Right lobe of liver (tissue), 6 donors: ENCODE data around the gene STK32B. TPM values are rescaled to one million over a fixed set of nuclear protein-coding genes. Genes with fewer than 3 reads are reported as not detected.

Source experiments
- ATAC-seq, 4 donors: fragments of 200-7000 bp; cut with Tn5 transposase; one replicate each; pipeline ENCODE4 v1.9.1; 2020; ENCODE audit warnings: mild to moderate bottlenecking in 4 of 4, moderate library complexity in 4 of 4
- DNase-seq, 3 donors: peaks; one replicate each; pipeline ENCODE4 v3.0.0-alpha.2; 2020
- H3K27ac ChIP-seq, 3 donors: fragments of 200-600 bp; one replicate each; pipeline ENCODE4 v1.8.0; 2022
- H3K27me3 ChIP-seq, 2 donors: fragments of 200-600 bp; one replicate each; pipeline ENCODE4 v1.8.0; 2022
- H3K36me3 ChIP-seq, 4 donors: fragments of 200-600 bp; sonication (generic) in 1 of 4; one replicate each; pipeline versions ENCODE4 v1.5.1 to v1.8.0; 2017 to 2022; ENCODE audit warnings: control low read depth in 1 of 4
- H3K4me1 ChIP-seq, 4 donors: fragments of 200-600 bp; sonication (generic) in 1 of 4; one replicate each; pipeline versions ENCODE4 v1.5.1 to v1.8.0; 2017 to 2022; ENCODE audit warnings: control low read depth in 1 of 4
- H3K4me3 ChIP-seq, 3 donors: fragments of 200-600 bp; one replicate each; pipeline ENCODE4 v1.8.0; 2022
- H3K9me3 ChIP-seq, 4 donors: fragments of 200-600 bp; sonication (generic) in 1 of 4; one replicate each; pipeline versions ENCODE4 v1.5.1 to v1.8.0; 2017 to 2022; ENCODE audit warnings: control low read depth in 1 of 4
- POLR2A ChIP-seq: fragments of 450-650 bp; IDR thresholded peaks from one replicate; pipeline ENCODE4 v1.6.1; 2017; ENCODE audit warnings: antibody characterized with exemption, mild to moderate bottlenecking
- WGBS: methylation state at CpG from one replicate; pipeline ENCODE4 v1.1.6; 2018; ENCODE audit warnings: low coverage, low lambda C conversion rate; ENCODE audit not compliant: insufficient coverage; ENCODE audit errors: missing lambda C conversion rate; 5-methylcytosine and 5-hydroxymethylcytosine counted together
- intact Hi-C, 2 donors: fragments of 100-400 bp; cut with DNase I; formaldehyde crosslinking; loops; one replicate each; pipeline versions ENCODE4 v1.11.2 to v1.14.1; 2022
- total RNA-seq, 6 experiments: library from RNA; depleted of rRNA in 2 of 6; stranded (reverse); fragments of >200 nt in 2 of 6; fragmentation: NEBNext Ultra II Directional in 3 of 6; extraction: Animal tissue kit (Norgen Biotek cat#: 25700) in 3 of 6; gene quantifications; one replicate each; pipeline versions ENCODE4 v1.1.0 to v1.2.4, GENCODE V29; 2016 to 2023
- TF ChIP-seq, protein P1 (sequence below), 4 donors: fragments of 200-600 bp in 3 of 4; fragments of 450-650 bp in 1 of 4; IDR thresholded peaks; one replicate each; pipeline versions ENCODE4 v1.5.1 to v1.8.0; 2016 to 2022; ENCODE audit warnings: antibody characterized with exemption in 4 of 4, mild to moderate bottlenecking in 2 of 4
- donor health status: DM: no; HTN: yes; CAD: no.
- donor health status: DM: no; HTN: no; CAD: no.
- donor health status: DM: no; HTN: no; CAD: no.
- donor health status: DM: no; HTN: yes; CAD: no.
- donor health status: DM: no; HTN: yes; CAD: no.

Gene STK32B
- total RNA-seq, 6 experiments from 2014 or later = 0.05 to 0.07 TPM; not detected in 4

DNA sequence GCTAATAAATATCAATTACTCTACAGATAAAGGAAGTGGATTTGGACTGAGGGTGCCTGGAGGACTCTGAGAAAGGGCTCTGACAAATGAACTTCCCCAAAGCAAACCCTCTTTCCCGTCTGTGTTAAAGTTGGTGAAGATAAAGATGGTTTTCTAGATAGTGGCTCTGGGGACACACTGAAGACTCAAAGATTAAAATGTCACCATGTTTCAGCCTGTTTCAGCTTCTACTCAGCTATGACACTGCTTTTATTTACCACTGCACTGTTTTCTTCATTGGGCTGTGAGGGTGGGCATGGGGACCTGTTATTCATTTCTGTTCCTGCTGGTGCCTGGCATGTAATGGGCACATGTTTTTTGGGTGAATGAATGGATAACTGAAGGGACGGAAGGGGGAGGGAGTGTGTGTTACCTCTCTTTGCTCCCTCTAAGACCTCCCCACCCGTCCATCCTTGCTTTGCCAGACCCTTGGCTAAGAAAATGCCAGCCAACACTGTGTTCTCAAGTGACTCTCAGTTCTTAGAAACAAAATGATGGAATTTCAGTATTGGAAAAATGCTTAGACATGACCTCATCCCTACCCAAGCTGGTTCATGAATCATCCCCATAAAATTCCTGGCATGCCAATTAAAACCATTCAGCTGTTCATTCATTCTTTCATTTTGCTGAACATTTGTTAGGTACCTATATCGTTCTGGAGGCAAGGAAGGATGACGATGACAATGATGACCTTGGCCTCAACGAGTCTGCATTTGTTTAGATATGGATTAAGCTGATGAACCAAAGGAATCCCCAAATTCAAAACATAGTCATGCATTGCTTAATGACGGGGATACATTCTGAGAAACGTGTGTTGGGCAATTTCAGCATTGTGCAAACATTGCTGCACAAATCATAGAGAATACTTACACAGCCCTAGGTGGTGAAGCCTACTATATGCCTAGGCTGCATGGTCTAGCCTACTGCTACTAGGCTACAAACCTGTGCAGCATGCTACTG lies 13.4 kb upstream of the STK32B start:
- Histone ChIP-seq H3K27ac (no peak overlapping the region), H3K9me3 (no peaks in the 10 kb centered on the region), H3K4me3 (no peak overlapping the region), H3K36me3 (no peaks in the 10 kb centered on the region), H3K4me1 (no peaks in the 10 kb centered on the region), H3K27me3 (no peaks in the 10 kb centered on the region)
- DNase-seq = no peak
- 31% methylated on average over 8 of the region's 8 CpGs for WGBS
- TF ChIP-seq POLR2A = no peak
- TF ChIP-seq, protein P1, sequence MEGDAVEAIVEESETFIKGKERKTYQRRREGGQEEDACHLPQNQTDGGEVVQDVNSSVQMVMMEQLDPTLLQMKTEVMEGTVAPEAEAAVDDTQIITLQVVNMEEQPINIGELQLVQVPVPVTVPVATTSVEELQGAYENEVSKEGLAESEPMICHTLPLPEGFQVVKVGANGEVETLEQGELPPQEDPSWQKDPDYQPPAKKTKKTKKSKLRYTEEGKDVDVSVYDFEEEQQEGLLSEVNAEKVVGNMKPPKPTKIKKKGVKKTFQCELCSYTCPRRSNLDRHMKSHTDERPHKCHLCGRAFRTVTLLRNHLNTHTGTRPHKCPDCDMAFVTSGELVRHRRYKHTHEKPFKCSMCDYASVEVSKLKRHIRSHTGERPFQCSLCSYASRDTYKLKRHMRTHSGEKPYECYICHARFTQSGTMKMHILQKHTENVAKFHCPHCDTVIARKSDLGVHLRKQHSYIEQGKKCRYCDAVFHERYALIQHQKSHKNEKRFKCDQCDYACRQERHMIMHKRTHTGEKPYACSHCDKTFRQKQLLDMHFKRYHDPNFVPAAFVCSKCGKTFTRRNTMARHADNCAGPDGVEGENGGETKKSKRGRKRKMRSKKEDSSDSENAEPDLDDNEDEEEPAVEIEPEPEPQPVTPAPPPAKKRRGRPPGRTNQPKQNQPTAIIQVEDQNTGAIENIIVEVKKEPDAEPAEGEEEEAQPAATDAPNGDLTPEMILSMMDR (IDR thresholded peaks at IDR 0.05) = no peak
- intact Hi-C loops = no loop called here
- ATAC-seq = peak; percentile 34 to 73 (median 46)

DNA sequence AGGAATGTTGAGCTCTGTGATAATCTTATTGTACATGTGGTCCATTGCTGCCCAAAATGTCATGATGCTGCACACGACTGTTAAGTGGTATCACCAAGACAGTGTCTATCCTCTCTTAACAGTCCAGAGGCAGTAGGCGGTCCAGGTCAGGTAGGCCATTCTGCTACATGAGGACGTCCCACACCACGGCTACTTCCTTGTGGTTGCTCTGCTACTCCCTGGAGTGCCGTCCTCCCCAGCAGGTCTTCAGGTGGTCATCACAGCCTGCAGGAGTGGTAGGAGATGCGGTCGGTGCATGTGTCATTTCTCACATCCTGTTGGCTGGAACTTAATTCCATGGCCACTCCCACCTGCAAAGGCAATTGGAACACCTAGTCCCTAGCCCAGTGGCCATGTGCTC lies 11.5 kb upstream of the STK32B start:
- no peaks in the 10 kb centered on the region for H3K4me1 ChIP-seq
- DNase-seq (no peak), ATAC-seq (no peak)
- no peak overlapping the region for H3K4me3 ChIP-seq
- 81% methylated on average over 7 of the region's 7 CpGs for WGBS
- no peaks in the 10 kb centered on the region for H3K27me3 ChIP-seq
- TF ChIP-seq, protein P1 (IDR thresholded peaks at IDR 0.05) = no peak
- no peak for TF ChIP-seq POLR2A
- H3K9me3 ChIP-seq = no peaks in the 10 kb centered on the region
- intact Hi-C loops = no loop called here
- no peak overlapping the region for H3K27ac ChIP-seq
- H3K36me3 ChIP-seq = no peaks in the 10 kb centered on the region

DNA sequence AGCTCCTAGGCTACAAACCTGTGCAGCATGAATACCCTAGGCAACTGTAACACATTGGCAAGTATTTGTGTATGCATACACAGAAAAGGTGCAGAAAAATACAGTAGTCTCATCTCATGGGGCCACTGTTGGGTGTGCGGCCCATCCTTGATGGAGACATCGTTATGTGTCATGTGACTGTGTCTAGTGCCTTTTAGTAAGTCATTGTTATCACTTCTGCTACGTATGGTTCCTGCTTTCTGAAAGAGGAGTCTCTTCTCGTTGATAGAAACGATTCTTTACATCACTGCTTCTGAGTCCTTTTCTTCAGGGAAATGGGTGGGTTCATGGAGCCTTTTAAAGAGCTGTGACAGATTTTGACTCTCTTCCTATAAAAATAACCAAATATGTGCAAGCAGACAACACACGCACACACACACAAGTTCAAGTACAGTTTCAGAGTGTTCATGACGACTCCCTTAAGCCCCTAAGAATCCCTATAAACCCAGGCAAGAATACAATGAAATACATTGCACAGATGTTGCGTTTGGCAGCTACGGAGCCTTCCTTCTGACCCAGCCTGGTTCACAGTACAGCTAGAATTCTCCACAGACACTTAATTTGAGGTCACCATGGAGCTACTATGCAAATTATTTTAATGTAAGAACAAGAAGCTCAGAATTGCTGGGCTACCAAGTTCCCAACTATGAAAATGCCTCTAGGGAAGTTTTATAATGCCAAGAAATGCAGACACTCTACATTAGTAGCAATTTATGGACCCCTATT lies 10.2 kb upstream of the STK32B start:
- no peaks in the 10 kb centered on the region for H3K9me3 ChIP-seq
- intact Hi-C loops = no loop called here
- no peaks in the 10 kb centered on the region for H3K36me3 ChIP-seq
- no peak for ATAC-seq
- H3K4me3 ChIP-seq = no peak overlapping the region
- H3K27me3 ChIP-seq = no peaks in the 10 kb centered on the region
- H3K4me1 ChIP-seq = no peaks in the 10 kb centered on the region
- DNase-seq = no peak
- no peak for TF ChIP-seq POLR2A
- TF ChIP-seq, protein P1 (IDR thresholded peaks at IDR 0.05) = no peak
- no peak overlapping the region for H3K27ac ChIP-seq
- 51% methylated on average over 7 of the region's 9 CpGs for WGBS

DNA sequence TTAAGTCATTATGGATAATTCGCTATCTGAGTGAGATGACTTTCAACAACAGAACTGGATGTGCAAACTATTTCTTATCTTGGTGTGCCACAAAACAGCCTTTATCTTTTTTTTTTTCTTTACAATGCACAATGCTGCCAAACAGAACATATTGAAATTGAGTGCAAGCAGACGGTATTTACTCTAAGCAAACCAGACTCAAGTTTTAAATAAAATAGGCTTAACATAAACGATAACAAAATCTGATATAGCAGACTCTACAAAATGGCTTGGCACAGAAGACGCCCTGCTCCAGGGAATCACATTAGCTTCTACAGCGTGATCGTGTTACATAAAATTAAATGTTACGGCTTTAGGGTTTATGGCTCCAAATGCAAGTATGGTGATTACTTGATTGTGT lies 9.6 kb upstream of the STK32B start:
- Histone ChIP-seq H3K27ac (no peak overlapping the region), H3K9me3 (no peaks in the 10 kb centered on the region), H3K4me1 (no peaks in the 10 kb centered on the region), H3K36me3 (no peaks in the 10 kb centered on the region), H3K27me3 (no peaks in the 10 kb centered on the region), H3K4me3 (no peak overlapping the region)
- ATAC-seq (no peak), DNase-seq (no peak)
- intact Hi-C loops = no loop called here
- TF ChIP-seq, protein P1 (IDR thresholded peaks at IDR 0.05) = no peak
- TF ChIP-seq POLR2A = no peak
- 76% methylated on average over 7 of the region's 7 CpGs for WGBS
